ENCODE results near the gene CHST10. TPM values are rescaled to one million over a fixed set of nuclear protein-coding genes. Genes with fewer than 3 reads are reported as not detected.

Gene CHST10
- total and polyA plus RNA-seq, 4 donors = 0.11 to 5.2 (median 0.99) TPM

GRCh38 chr2:100409461-100409860, 8.0 kb downstream of the CHST10 start:
- DNase-seq (ENCODE audit: low spot score) = no peak
- no peak for TF ChIP-seq SP1 (IDR thresholded peaks at IDR 0.05)
- TF ChIP-seq NR2F2 (IDR thresholded peaks at IDR 0.05) = no peak
- TF ChIP-seq YY1 (IDR thresholded peaks at IDR 0.05) = no peak
- TF ChIP-seq FOXA1 (IDR thresholded peaks at IDR 0.05) = no peak
- no peak for TF ChIP-seq REST (IDR thresholded peaks at IDR 0.05)
- TF ChIP-seq JUND (IDR thresholded peaks at IDR 0.05) = no peak
- no peak for TF ChIP-seq ATF3 (IDR thresholded peaks at IDR 0.05)
- no peak overlapping the region for H3K9ac ChIP-seq (ENCODE audit: low read depth in 1 of 2, low read length in 2 of 2)
- no peaks in the 10 kb centered on the region for H3K36me3 ChIP-seq (ENCODE audit: control insufficient read depth in 4 of 4, insufficient read depth in 3 of 4, low read depth in 1 of 4, low read length in 3 of 4)
- 92% methylated on average over 5 of the region's 5 CpGs for WGBS
- no peak overlapping the region for H3K27ac ChIP-seq (ENCODE audit: low read depth in 1 of 2, low read length in 2 of 2)
- no peaks in the 10 kb centered on the region for H3K4me1 ChIP-seq (ENCODE audit: control insufficient read depth in 4 of 4, insufficient read depth in 4 of 4, low read length in 3 of 4)
- H3K4me3 ChIP-seq (ENCODE audit: low read depth in 1 of 3, low read length in 3 of 3) = no peak overlapping the region
- no peaks in the 10 kb centered on the region for H3K27me3 ChIP-seq (ENCODE audit: control insufficient read depth in 4 of 4, insufficient read depth in 4 of 4, low read length in 3 of 4)
- H3K9me3 ChIP-seq (ENCODE audit: control insufficient read depth in 4 of 4, low read length in 3 of 4) = no peaks in the 10 kb centered on the region

DNA sequence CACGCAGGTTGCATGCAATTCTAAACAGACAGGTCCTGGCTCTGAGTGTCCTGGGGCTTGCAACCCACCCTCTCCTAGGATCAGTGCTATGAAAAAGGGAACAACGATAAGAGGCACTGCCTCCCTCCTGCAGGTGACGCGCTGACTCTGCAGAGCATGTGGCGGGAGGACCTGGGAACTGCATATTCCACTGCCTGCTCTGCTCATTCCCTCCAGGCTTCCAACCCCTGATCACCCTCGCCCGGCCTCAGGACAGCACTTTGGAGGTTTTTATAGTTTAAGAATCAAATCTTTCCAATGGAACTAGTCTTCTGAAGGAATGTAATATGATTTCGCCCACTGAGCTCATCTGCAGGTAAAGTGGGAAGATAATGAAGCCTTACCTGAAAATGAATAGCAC, 8.5 kb downstream of the CHST10 start:
- Histone ChIP-seq H3K4me3 (ENCODE audit: low read depth in 1 of 3, low read length in 3 of 3) (no peak overlapping the region), H3K27ac (ENCODE audit: low read depth in 1 of 2, low read length in 2 of 2) (no peak overlapping the region), H3K27me3 (ENCODE audit: control insufficient read depth in 4 of 4, insufficient read depth in 4 of 4, low read length in 3 of 4) (no peaks in the 10 kb centered on the region), H3K4me1 (ENCODE audit: control insufficient read depth in 4 of 4, insufficient read depth in 4 of 4, low read length in 3 of 4) (no peaks in the 10 kb centered on the region), H3K9me3 (ENCODE audit: control insufficient read depth in 4 of 4, low read length in 3 of 4) (no peaks in the 10 kb centered on the region), H3K36me3 (ENCODE audit: control insufficient read depth in 4 of 4, insufficient read depth in 3 of 4, low read depth in 1 of 4, low read length in 3 of 4) (no peaks in the 10 kb centered on the region), H3K9ac (ENCODE audit: low read depth in 1 of 2, low read length in 2 of 2) (no peak overlapping the region)
- TF ChIP-seq CTCF (IDR thresholded peaks at IDR 0.05; ENCODE audit: low read depth, low read length, missing input control) = no peak
- no peak for DNase-seq (ENCODE audit: low spot score)
- 90% methylated on average over 8 of the region's 8 CpGs for WGBS

DNA sequence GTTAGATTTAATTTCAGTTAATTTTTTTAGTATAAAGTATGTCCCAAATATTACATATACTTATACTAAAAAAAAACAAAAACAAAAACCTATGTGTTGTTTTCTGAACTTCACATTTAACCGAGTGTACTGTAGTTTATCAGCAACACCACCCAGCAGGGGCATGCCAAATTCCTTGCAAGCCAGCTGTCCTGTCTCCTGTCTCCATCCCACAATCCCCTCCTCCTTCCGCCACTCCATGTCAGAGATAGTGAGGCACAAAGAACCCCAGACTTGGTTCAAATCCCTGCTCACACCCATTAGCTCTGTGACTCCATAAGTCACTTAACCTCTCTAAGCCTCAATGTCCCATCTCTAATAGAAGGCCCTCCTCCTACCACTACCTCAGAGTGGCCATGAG, 9.4 kb downstream of the CHST10 start:
- no peak overlapping the region for H3K9ac ChIP-seq (ENCODE audit: low read depth in 1 of 2, low read length in 2 of 2)
- no peak overlapping the region for H3K4me3 ChIP-seq (ENCODE audit: low read depth in 1 of 3, low read length in 3 of 3)
- no peaks in the 10 kb centered on the region for H3K36me3 ChIP-seq (ENCODE audit: control insufficient read depth in 4 of 4, insufficient read depth in 3 of 4, low read depth in 1 of 4, low read length in 3 of 4)
- no peak for TF ChIP-seq YY1 (IDR thresholded peaks at IDR 0.05)
- no peak for TF ChIP-seq SP1 (IDR thresholded peaks at IDR 0.05)
- TF ChIP-seq, protein P1, sequence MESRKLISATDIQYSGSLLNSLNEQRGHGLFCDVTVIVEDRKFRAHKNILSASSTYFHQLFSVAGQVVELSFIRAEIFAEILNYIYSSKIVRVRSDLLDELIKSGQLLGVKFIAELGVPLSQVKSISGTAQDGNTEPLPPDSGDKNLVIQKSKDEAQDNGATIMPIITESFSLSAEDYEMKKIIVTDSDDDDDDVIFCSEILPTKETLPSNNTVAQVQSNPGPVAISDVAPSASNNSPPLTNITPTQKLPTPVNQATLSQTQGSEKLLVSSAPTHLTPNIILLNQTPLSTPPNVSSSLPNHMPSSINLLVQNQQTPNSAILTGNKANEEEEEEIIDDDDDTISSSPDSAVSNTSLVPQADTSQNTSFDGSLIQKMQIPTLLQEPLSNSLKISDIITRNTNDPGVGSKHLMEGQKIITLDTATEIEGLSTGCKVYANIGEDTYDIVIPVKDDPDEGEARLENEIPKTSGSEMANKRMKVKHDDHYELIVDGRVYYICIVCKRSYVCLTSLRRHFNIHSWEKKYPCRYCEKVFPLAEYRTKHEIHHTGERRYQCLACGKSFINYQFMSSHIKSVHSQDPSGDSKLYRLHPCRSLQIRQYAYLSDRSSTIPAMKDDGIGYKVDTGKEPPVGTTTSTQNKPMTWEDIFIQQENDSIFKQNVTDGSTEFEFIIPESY (IDR thresholded peaks at IDR 0.05) = no peak
- no peak for TF ChIP-seq FOXA2 (IDR thresholded peaks at IDR 0.05)
- TF ChIP-seq CTCF (IDR thresholded peaks at IDR 0.05; ENCODE audit: low read depth, low read length, missing input control) = no peak
- no peak for TF ChIP-seq NR2F2 (IDR thresholded peaks at IDR 0.05)
- no peak for TF ChIP-seq RXRA (IDR thresholded peaks at IDR 0.05)
- no peaks in the 10 kb centered on the region for H3K9me3 ChIP-seq (ENCODE audit: control insufficient read depth in 4 of 4, low read length in 3 of 4)
- 93% methylated on average over 2 of the region's 2 CpGs for WGBS
- H3K27me3 ChIP-seq (ENCODE audit: control insufficient read depth in 4 of 4, insufficient read depth in 4 of 4, low read length in 3 of 4) = no peaks in the 10 kb centered on the region
- no peak for DNase-seq (ENCODE audit: low spot score)
- no peaks in the 10 kb centered on the region for H3K4me1 ChIP-seq (ENCODE audit: control insufficient read depth in 4 of 4, insufficient read depth in 4 of 4, low read length in 3 of 4)
- no peak overlapping the region for H3K27ac ChIP-seq (ENCODE audit: low read depth in 1 of 2, low read length in 2 of 2)
